OCI-LY3 (cell line): ENCODE data around the gene KMO.

Experiments
- H2AFZ ChIP-seq: fragments of 200-600, 300-600 bp; shearing (Covaris generic); 2 replicates; pipeline ENCODE4 v1.6.0; 2014; ENCODE audit warnings: antibody characterized with exemption, low read depth, low read length
- H3K27ac ChIP-seq: fragments of 200-600, 300-600 bp; sonication (generic); 2 replicates; pipeline ENCODE4 v1.5.1; 2014; ENCODE audit warnings: mild to moderate bottlenecking, low read length, moderate library complexity, mixed read lengths
- H3K27me3 ChIP-seq: fragments of 200-600, 300-600 bp; sonication (generic); 2 replicates; pipeline ENCODE4 v1.6.1; 2014; ENCODE audit warnings: low read depth, low read length, mixed read lengths
- H3K36me3 ChIP-seq: fragments of 200-600, 300-600 bp; sonication (generic); replicated peaks from 2 replicates; pipeline ENCODE3; 2014; ENCODE audit warnings: low read depth, low read length, mixed read lengths
- H3K4me1 ChIP-seq: fragments of 300-600, 200-600 bp; sonication (generic); 2 replicates; pipeline ENCODE4 v1.6.1; 2014; ENCODE audit warnings: low read length, mixed read lengths
- H3K4me2 ChIP-seq: fragments of 200-600, 300-600 bp; sonication (generic); 2 replicates; pipeline ENCODE4 v1.6.1; 2014; ENCODE audit warnings: low read length, mixed read lengths
- H3K4me3 ChIP-seq: fragments of 300-600, 200-600 bp; sonication (generic); 2 replicates; pipeline ENCODE4 v1.5.1; 2014; ENCODE audit warnings: antibody characterized with exemption, mild to moderate bottlenecking, low read length, moderate library complexity
- H3K79me2 ChIP-seq: fragments of 300-600, 200-600 bp; shearing (Covaris generic); 2 replicates; pipeline ENCODE4 v1.6.1; 2014; ENCODE audit warnings: mild to moderate bottlenecking, low read length, mixed read lengths
- H3K9ac ChIP-seq: fragments of 300-600, 200-600 bp; shearing (Covaris generic); 2 replicates; pipeline ENCODE4 v1.6.0; 2014; ENCODE audit warnings: mild to moderate bottlenecking, low read length, moderate library complexity
- H3K9me3 ChIP-seq: fragments of 200-600, 300-600 bp; shearing (Covaris generic); 2 replicates; pipeline ENCODE4 v1.6.1; 2014; ENCODE audit warnings: low read length, mixed read lengths; ENCODE audit not compliant: insufficient read depth
- H4K20me1 ChIP-seq: fragments of 200-600, 300-600 bp; sonication (generic); 2 replicates; pipeline ENCODE4 v1.6.1; 2016; ENCODE audit warnings: low read length, mixed read lengths; ENCODE audit not compliant: insufficient read depth
- CTCF ChIP-seq: fragments of 200-600, 300-600 bp; sonication (generic); IDR thresholded peaks from 2 replicates; pipeline ENCODE4 v1.5.1; 2014; ENCODE audit warnings: antibody characterized with exemption, low read length, low read depth
- EZH2phosphoT487 ChIP-seq: fragments of 200-600 bp; shearing (Covaris generic); IDR thresholded peaks from 2 replicates; pipeline ENCODE4 v1.6.1; 2018; ENCODE audit warnings: antibody characterized with exemption, mixed run types, low read depth

The KMO gene

GRCh38 chr1:241596633-241597032 is 64.5 kb downstream of the KMO start:
- Histone ChIP-seq H2AFZ (no peak overlapping the region), H3K4me3 (no peak overlapping the region), H3K79me2 (no peaks in the 10 kb centered on the region), H3K9ac (no peak overlapping the region), H3K27ac (no peak overlapping the region), H3K9me3 (no peaks in the 10 kb centered on the region), H3K27me3 (no peaks in the 10 kb centered on the region), H3K36me3 (peaks cover 26% of the 10 kb centered on the region), H3K4me1 (peaks cover 47% of the 10 kb centered on the region), H3K4me2 (0 out of 2 replicates have a peak overlapping the region, but pooled peaks have one; percentile 12), H4K20me1 (no peaks in the 10 kb centered on the region)
- TF ChIP-seq CTCF (no peak), EZH2phosphoT487 (no peak)

- Histone ChIP-seq H3K36me3 (peaks cover 22% of the 10 kb centered on the region), H3K27ac (no peak overlapping the region), H3K4me3 (no peak overlapping the region), H3K4me2 (peak overlapping the region; percentile 34), H3K27me3 (no peaks in the 10 kb centered on the region), H2AFZ (no peak overlapping the region), H3K9ac (no peak overlapping the region), H4K20me1 (no peaks in the 10 kb centered on the region), H3K79me2 (no peaks in the 10 kb centered on the region), H3K4me1 (peaks cover 39% of the 10 kb centered on the region), H3K9me3 (no peaks in the 10 kb centered on the region)
- no peak for TF ChIP-seq CTCF
- no peak for TF ChIP-seq EZH2phosphoT487
Measured at GRCh38 chr1:241598249-241598648, 66.1 kb downstream of the KMO start.

GRCh38 chr1:241600496-241600901 is 68.3 kb downstream of the KMO start:
- H3K79me2 ChIP-seq, result no peaks in the 10 kb centered on the region
- H4K20me1 ChIP-seq, result no peaks in the 10 kb centered on the region
- no peak overlapping the region; the same call in 1 of the 2 replicates for H3K4me3 ChIP-seq
- TF ChIP-seq EZH2phosphoT487, result no peak
- no peak for TF ChIP-seq CTCF
- peak overlapping the region; percentile 52 for H3K4me2 ChIP-seq
- peaks cover 45% of the 10 kb centered on the region for H3K4me1 ChIP-seq
- peaks cover 4% of the 10 kb centered on the region for H3K36me3 ChIP-seq
- peak overlapping the region; percentile 31; the same call in 1 of the 2 replicates for H3K27ac ChIP-seq
- H2AFZ ChIP-seq, result no peak overlapping the region
- H3K9ac ChIP-seq, result no peak overlapping the region
- H3K9me3 ChIP-seq, result no peaks in the 10 kb centered on the region
- H3K27me3 ChIP-seq, result no peaks in the 10 kb centered on the region

GRCh38 chr1:241603731-241604245 is 71.6 kb downstream of the KMO start:
- TF ChIP-seq EZH2phosphoT487 (no peak), CTCF (no peak)

More at GRCh38 chr1:241603731-241604245, 71.6 kb downstream of the KMO start:
- Histone ChIP-seq H3K9me3 (no peaks in the 10 kb centered on the region), H4K20me1 (no peaks in the 10 kb centered on the region), H3K36me3 (no peaks in the 10 kb centered on the region), H3K79me2 (no peaks in the 10 kb centered on the region), H3K27me3 (no peaks in the 10 kb centered on the region), H3K4me3 (no peak overlapping the region), H3K9ac (no peak overlapping the region), H3K4me1 (peaks cover 23% of the 10 kb centered on the region), H3K27ac (no peak overlapping the region), H3K4me2 (no peak overlapping the region), H2AFZ (no peak overlapping the region)
